HepG2 (cell line): ENCODE measurements around the gene SYDE2. TPM values are rescaled to one million over a fixed set of nuclear protein-coding genes. Genes with fewer than 3 reads are reported as not detected.

Experiments used
- ATAC-seq: fragments of 200-7000 bp; cut with Tn5 transposase; 3 replicates; pipeline ENCODE4 v1.9.1; 2020; ENCODE audit warnings: mild to moderate bottlenecking, moderate library complexity
- BruUV-seq: library from RNA; stranded (reverse); fragments of 400-500 nt; replicated peaks from 2 replicates; lab custom pipeline; 2021; lab: Mats Ljungman, UMichigan
- CTCF ChIA-PET: fragments of 300-600 bp; formaldehyde crosslinking; extraction: SDS; loops from one replicate; lab custom pipeline; 2021; ENCODE audit warnings: low total read pairs, inconsistent platforms, low intra/inter-chr PET ratio; lab: Yijun Ruan, JAX
- POLR2A ChIA-PET: fragments of 350-600 bp; sonication (Branson Sonifier 250); formaldehyde crosslinking; loops from one replicate; lab custom pipeline; 2020; ENCODE audit warnings: antibody characterized with exemption, inconsistent platforms; lab: Yijun Ruan, JAX
- DNase-seq: peaks from one replicate; pipeline ENCODE4 v3.0.0-alpha.2; 2015; ENCODE audit warnings: low spot score
- FAIRE-seq: peaks from 3 replicates; lab custom pipeline; 2011; peaks lifted over from hg19 to GRCh38; lab: Jason Lieb, UNC
- H2AFZ ChIP-seq: one replicate; pipeline ENCODE4 v1.6.1; 2011; ENCODE audit warnings: low read length, inconsistent platforms
- H3K27ac ChIP-seq: fragments of 300-600 bp; 3 replicates; pipeline ENCODE4 v1.8.0; 2011; ENCODE audit warnings: mixed run types, mild to moderate bottlenecking, mixed read lengths, low read length, inconsistent platforms; ENCODE audit not compliant: insufficient read depth; ENCODE audit errors: extremely low read length
- H3K27me3 ChIP-seq, 2 experiments: fragments of 200-600 bp in 1 of 2; 2 replicates in 1 of 2; 3 replicates in 1 of 2; pipeline versions ENCODE4 v1.6.0 to v1.8.0; 2011; ENCODE audit warnings: low read length in 2 of 2, mild to moderate bottlenecking in 2 of 2, moderate library complexity in 2 of 2, inconsistent platforms in 1 of 2; ENCODE audit not compliant: insufficient read depth in 2 of 2, control insufficient read depth in 1 of 2
- H3K36me3 ChIP-seq, 2 experiments: fragments of 200-600 bp in 1 of 2; replicated peaks in 1 of 2; 2 replicates in 1 of 2; 3 replicates in 1 of 2; pipeline versions ENCODE4 v1.5.1 to v1.8.0; 2011; ENCODE audit warnings: low read length in 2 of 2, inconsistent platforms in 1 of 2; ENCODE audit not compliant: insufficient read depth in 2 of 2, control insufficient read depth in 1 of 2
- H3K4me1 ChIP-seq: 2 replicates; pipeline ENCODE4 v1.5.1; 2012; ENCODE audit warnings: low read length, inconsistent platforms; ENCODE audit not compliant: insufficient read depth
- H3K4me2 ChIP-seq: 2 replicates; pipeline ENCODE4 v1.6.0; 2011; ENCODE audit warnings: low read depth, low read length, inconsistent platforms
- H3K4me3 ChIP-seq, 3 experiments: fragments of 200-600 bp in 1 of 3; sonication (generic), shearing (Covaris generic) in 1 of 3; replicated peaks in 1 of 3; 2 replicates each; pipeline ENCODE4 v1.5.1; 2011 to 2016; ENCODE audit warnings: low read length in 3 of 3, inconsistent platforms in 2 of 3, low read depth in 2 of 3, mild to moderate bottlenecking in 2 of 3, control low read depth in 1 of 3, mixed read lengths in 1 of 3; ENCODE audit not compliant: insufficient read depth in 1 of 3
- H3K79me2 ChIP-seq: one replicate; pipeline ENCODE4 v1.6.1; 2011; ENCODE audit warnings: low read length, inconsistent platforms; ENCODE audit not compliant: insufficient read depth
- H3K9ac ChIP-seq: 2 replicates; pipeline ENCODE4 v1.6.0; 2011; ENCODE audit warnings: mild to moderate bottlenecking, low read depth, low read length, inconsistent platforms; ENCODE audit not compliant: insufficient read depth
- H3K9me3 ChIP-seq: 2 replicates; pipeline ENCODE4 v1.5.1; 2012; ENCODE audit warnings: mild to moderate bottlenecking, low read length
- H4K20me1 ChIP-seq: 2 replicates; pipeline ENCODE4 v1.6.0; 2011; ENCODE audit warnings: inconsistent platforms, mild to moderate bottlenecking, low read length, moderate library complexity; ENCODE audit not compliant: insufficient read depth
- AGO1 ChIP-seq: fragments of 200-400 bp; formaldehyde crosslinking; IDR thresholded peaks from 2 replicates; pipeline ENCODE4 v1.6.1; 2017; ENCODE audit warnings: mild to moderate bottlenecking, low read depth, low read length, moderate library complexity; ENCODE audit not compliant: poor library complexity, severe bottlenecking
- ATM ChIP-seq: fragments of 450-650 bp; IDR thresholded peaks from 2 replicates; pipeline ENCODE4 v1.7.1; 2017; ENCODE audit warnings: mild to moderate bottlenecking, borderline replicate concordance
- BRD4 ChIP-seq: sonication (generic); formaldehyde crosslinking; IDR thresholded peaks from 2 replicates; pipeline ENCODE4 v1.4.0; 2020; ENCODE audit warnings: missing genetic modification reagents
- HOXA7 ChIP-seq: sonication (generic); formaldehyde crosslinking; IDR thresholded peaks from 2 replicates; pipeline ENCODE4 v1.8.1; 2022; ENCODE audit warnings: mild to moderate bottlenecking, missing genetic modification reagents, moderate library complexity
- ZNF883 ChIP-seq: sonication (generic); formaldehyde crosslinking; IDR thresholded peaks from 2 replicates; pipeline ENCODE4 v1.5.1; 2020; ENCODE audit warnings: mild to moderate bottlenecking, missing genetic modification reagents; ENCODE audit errors: not compliant biosample characterization
- WGBS: methylation state at CpG from one replicate; pipeline ENCODE4 v1.1.6; 2017; ENCODE audit warnings: low lambda C conversion rate; 5-methylcytosine and 5-hydroxymethylcytosine counted together
- in situ Hi-C: cut with HindIII; loops from 2 replicates; pipeline ENCODE4 v1.10.0; 2017; ENCODE audit warnings: low pct_unique_long_range_greater_than_20kb; ENCODE audit not compliant: extremely low pct_ligation_motif_present
- intact Hi-C: fragments of 100-400 bp; cut with micrococcal nuclease; formaldehyde crosslinking; loops from one replicate; pipeline ENCODE4 v1.10.0; 2022; ENCODE audit not compliant: unreplicated experiment
- polyA plus RNA-seq, 8 experiments: library from polyadenylated mRNA; depleted of rRNA in 3 of 8; stranded (reverse) in 7 of 8; unstranded in 1 of 8; fragments of >200 nt; fragmentation: Illumina TruSeq in 4 of 8; extraction: Trizol in 4 of 8; gene quantifications; 2 replicates each; pipeline versions ENCODE4 v1.2.1 to v1.2.3, GENCODE V29; 2011 to 2016; ENCODE audit warnings: low read depth in 4 of 8, missing spikeins in 1 of 8, mixed read lengths in 1 of 8; ENCODE audit not compliant: insufficient read depth in 1 of 8
- total RNA-seq, 5 experiments: library from RNA; depleted of rRNA; stranded (reverse); fragments of >200 nt; fragmentation: Illumina TruSeq; extraction: Trizol; gene quantifications; 2 replicates each; pipeline ENCODE4 v1.2.3, GENCODE V29; 2016; ENCODE audit warnings: low read depth in 1 of 5
- TF ChIP-seq, protein P1 (sequence below): sonication (generic); formaldehyde crosslinking; IDR thresholded peaks from 2 replicates; pipeline ENCODE4 v1.5.0; 2020; ENCODE audit warnings: mild to moderate bottlenecking, missing genetic modification reagents, borderline replicate concordance

The SYDE2 gene
- total and polyA plus RNA-seq, 2 of the 13 experiments (the other 11 are each of a cell fraction or from before 2014, with no cell fraction given), result 1.8 to 5.3 TPM

DNA sequence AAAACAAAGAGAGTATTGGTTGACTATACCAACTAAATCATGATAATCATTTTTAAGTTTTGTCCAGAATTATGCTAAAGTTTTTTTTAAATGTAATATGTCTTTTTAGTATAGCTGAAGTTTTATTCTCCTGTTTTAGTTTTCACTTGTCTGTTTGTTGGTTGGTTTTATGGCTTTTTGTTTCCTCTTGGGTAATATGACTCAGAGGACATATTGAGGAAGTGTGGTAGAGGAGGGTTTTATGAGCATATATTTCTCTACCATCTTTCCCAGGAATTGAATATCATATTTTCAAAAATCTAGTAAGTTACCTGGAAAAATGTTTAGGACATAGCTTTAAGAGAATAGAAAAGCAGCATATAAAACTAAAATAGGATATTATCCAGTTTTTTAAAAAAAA lies 84.0 kb downstream of the SYDE2 start:
- TF ChIP-seq BRD4 (CRISPR knock-in tag) (no peak), ATM (no peak), ZNF883 (CRISPR knock-in tag) (no peak), HOXA7 (no peak), AGO1 (no peak)
- POLR2A ChIA-PET, result no interaction called here
- H4K20me1 ChIP-seq, result no peaks in the 10 kb centered on the region
- H3K27me3 ChIP-seq, result no peaks in the 10 kb centered on the region; a peak in 1 of 5 replicates
- no peak for DNase-seq
- no peak overlapping the region for H3K4me3 ChIP-seq
- CTCF ChIA-PET, result no interaction called here
- H3K4me2 ChIP-seq, result no peak overlapping the region
- no peak overlapping the region for H2AFZ ChIP-seq
- H3K9me3 ChIP-seq, result no peaks in the 10 kb centered on the region
- intact Hi-C loops, result no loop called here
- no TSS peak for BruUV-seq
- no peak overlapping the region for H3K27ac ChIP-seq
- H3K36me3 ChIP-seq, result no peaks in the 10 kb centered on the region
- ATAC-seq, result no peak
- FAIRE-seq, result no peak
- no peak overlapping the region for H3K9ac ChIP-seq
- H3K4me1 ChIP-seq, result no peaks in the 10 kb centered on the region
- in situ Hi-C loops, result no loop called here
- no peaks in the 10 kb centered on the region for H3K79me2 ChIP-seq

DNA sequence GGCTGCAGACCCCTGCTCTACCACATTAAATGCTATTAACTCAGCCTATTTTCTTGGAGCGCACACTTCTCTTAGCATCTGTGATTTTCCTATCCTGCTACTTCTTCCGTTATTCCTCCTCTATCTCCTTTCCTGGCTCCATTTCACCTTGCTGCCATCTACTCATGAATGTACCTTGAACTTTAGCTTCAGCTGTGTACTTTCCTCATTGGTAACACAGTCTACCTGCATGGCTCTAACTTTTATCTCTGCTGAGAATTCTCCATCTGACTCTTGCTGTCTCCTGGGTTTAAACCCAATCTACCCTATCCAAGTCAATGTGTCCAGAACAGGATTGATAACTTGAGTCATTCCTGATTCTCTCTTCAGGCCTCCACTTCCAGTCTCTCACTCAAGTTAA lies 84.9 kb downstream of the SYDE2 start:
- H3K9me3 ChIP-seq, result no peaks in the 10 kb centered on the region
- WGBS, result 51% methylated on average over 2 of the region's 2 CpGs
- H3K27me3 ChIP-seq, result no peaks in the 10 kb centered on the region; a peak in 1 of 5 replicates
- DNase-seq (no peak), ATAC-seq (no peak), FAIRE-seq (no peak)
- H3K27ac ChIP-seq, result no peak overlapping the region
- POLR2A ChIA-PET, result no interaction called here
- no TSS peak for BruUV-seq
- H2AFZ ChIP-seq, result no peak overlapping the region
- TF ChIP-seq, protein P1, sequence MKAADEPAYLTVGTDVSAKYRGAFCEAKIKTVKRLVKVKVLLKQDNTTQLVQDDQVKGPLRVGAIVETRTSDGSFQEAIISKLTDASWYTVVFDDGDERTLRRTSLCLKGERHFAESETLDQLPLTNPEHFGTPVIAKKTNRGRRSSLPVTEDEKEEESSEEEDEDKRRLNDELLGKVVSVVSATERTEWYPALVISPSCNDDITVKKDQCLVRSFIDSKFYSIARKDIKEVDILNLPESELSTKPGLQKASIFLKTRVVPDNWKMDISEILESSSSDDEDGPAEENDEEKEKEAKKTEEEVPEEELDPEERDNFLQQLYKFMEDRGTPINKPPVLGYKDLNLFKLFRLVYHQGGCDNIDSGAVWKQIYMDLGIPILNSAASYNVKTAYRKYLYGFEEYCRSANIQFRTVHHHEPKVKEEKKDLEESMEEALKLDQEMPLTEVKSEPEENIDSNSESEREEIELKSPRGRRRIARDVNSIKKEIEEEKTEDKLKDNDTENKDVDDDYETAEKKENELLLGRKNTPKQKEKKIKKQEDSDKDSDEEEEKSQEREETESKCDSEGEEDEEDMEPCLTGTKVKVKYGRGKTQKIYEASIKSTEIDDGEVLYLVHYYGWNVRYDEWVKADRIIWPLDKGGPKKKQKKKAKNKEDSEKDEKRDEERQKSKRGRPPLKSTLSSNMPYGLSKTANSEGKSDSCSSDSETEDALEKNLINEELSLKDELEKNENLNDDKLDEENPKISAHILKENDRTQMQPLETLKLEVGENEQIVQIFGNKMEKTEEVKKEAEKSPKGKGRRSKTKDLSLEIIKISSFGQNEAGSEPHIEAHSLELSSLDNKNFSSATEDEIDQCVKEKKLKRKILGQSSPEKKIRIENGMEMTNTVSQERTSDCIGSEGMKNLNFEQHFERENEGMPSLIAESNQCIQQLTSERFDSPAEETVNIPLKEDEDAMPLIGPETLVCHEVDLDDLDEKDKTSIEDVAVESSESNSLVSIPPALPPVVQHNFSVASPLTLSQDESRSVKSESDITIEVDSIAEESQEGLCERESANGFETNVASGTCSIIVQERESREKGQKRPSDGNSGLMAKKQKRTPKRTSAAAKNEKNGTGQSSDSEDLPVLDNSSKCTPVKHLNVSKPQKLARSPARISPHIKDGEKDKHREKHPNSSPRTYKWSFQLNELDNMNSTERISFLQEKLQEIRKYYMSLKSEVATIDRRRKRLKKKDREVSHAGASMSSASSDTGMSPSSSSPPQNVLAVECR, result no peak
- no peak overlapping the region for H3K4me3 ChIP-seq
- H3K4me1 ChIP-seq, result no peaks in the 10 kb centered on the region
- in situ Hi-C loops (no loop called here), intact Hi-C loops (no loop called here)
- no peaks in the 10 kb centered on the region for H3K79me2 ChIP-seq
- H3K9ac ChIP-seq, result no peak overlapping the region
- CTCF ChIA-PET, result no interaction called here
- no peak overlapping the region for H3K4me2 ChIP-seq
- H3K36me3 ChIP-seq, result no peaks in the 10 kb centered on the region
- no peaks in the 10 kb centered on the region for H4K20me1 ChIP-seq
